ENCODE results near the gene HCK.

DNA sequence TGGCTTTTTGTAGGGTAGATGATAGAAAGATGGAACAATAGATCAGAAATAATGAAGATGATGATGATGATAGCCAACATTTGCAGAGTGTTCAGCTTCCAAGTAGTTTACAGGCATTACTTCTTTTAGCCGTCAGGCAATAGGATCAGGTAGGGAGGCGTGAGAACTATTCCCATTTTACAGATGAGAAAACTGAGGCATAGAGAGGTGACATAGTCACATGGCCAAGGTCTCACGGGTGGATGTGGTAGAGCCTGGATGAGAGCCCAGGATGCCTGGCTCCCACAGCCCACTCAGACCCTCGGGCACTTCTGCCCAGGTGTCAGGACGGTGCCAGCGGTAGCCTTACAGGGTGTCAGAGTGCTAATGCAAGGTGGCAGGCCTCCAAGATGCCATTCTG lies 31.4 kb downstream of the HCK start:
- TF ChIP-seq POLR2A (IDR thresholded peaks at IDR 0.05; ENCODE audit: low read length) (no peak), GATA1 (IDR thresholded peaks at IDR 0.05; ENCODE audit: low read depth, low read length) (no peak)

Data from erythroblast (primary cell).